Neural progenitor cell (in vitro differentiated cells): ENCODE measurements around the gene EIF2B4.
"Not testable (repeated sequence)": the region's sequence is repeated elsewhere in the genome, so short reads cannot be mapped to it uniquely, and the experiment has no call there.

Source experiments
- CTCF ChIP-seq: fragments of 200-600 bp; sonication (generic); IDR thresholded peaks from 2 replicates; pipeline ENCODE4 v1.5.1; 2017; ENCODE audit warnings: antibody characterized with exemption, mild to moderate bottlenecking
- EZH2 ChIP-seq: fragments of 200-600 bp; sonication (generic); IDR thresholded peaks from 2 replicates; pipeline ENCODE4 v1.6.1; 2017; ENCODE audit warnings: antibody characterized with exemption, mild to moderate bottlenecking, moderate library complexity

GRCh38 chr2:27319839-27320238 lies 50.3 kb downstream of the EIF2B4 start:
- TF ChIP-seq CTCF, EZH2: not testable (repeated sequence)
